ENCODE data around the gene OR2L13.
"Not testable (repeated sequence)": the region's sequence is repeated elsewhere in the genome, so short reads cannot be mapped to it uniquely, and the experiment has no call there.

OR2L13 gene, protein sequence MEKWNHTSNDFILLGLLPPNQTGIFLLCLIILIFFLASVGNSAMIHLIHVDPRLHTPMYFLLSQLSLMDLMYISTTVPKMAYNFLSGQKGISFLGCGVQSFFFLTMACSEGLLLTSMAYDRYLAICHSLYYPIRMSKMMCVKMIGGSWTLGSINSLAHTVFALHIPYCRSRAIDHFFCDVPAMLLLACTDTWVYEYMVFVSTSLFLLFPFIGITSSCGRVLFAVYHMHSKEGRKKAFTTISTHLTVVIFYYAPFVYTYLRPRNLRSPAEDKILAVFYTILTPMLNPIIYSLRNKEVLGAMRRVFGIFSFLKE

DNA sequence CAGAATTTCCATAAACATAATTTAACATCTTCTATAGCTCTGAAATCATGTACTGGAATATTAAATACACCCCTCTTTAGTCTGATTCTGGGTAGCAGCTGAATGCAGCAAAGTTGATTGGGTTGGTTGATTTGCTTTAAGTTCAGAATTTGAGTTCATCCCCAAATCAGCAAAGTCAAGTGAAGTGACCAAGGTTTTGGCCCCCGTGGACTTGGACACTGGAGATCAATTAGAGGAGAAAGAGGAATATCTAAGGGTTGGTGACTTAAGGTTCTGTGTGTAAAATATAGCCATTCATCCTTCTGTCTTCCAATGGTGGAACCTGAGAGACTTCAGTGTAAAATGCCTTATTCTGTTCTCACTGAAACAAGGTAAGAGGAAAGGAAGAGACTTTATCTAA lies at the start of gene OR2L13:
OR2L13 (plus strand) TSS at position 301 of the 400 bp plus-strand sequence. CDS start 4,192 bp downstream, outside the sequence.
- no peak for DNase-seq

DNA sequence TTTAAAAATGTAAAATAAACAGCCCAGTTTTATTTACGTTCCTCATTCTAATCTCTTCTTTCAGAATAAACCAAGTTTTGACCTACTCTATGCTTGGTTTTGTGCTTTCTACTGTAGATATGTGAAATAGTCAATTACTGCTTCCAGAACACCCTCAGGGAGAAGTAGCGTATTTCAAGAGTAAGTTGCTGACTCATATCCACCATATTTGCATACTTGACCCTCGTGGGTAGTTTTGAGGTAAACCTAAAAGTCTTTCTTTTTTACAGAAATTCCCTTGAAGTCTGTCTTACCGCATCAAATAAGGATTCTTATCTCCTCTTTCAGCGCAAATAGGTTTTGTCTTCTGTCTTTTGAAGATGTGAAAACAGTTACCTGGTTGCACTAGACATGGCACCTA lies 49.8 kb upstream of the OR2L13 start:
- no peak for DNase-seq

DNA sequence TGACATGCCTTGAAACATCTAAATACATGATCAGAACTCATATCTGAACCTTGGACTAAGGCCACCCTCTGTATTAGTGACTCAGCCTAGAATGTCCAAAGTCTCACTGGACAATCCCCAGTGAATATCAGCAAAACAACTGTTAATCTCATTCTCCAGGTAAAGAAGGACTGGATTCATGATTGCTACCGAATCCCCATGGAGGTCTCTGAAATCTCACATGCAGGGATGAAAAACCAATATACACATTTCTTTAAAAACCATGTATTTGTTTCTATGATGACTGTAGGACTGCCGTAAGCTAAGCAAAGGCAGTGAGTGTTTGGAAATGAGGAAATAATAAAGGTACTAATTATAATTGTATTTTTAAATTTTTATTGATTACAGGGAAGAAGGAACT lies 48.4 kb upstream of the OR2L13 start, which contains the start of gene OR2L3:
OR2L3 (plus strand) TSS at position 301 of the 400 bp plus-strand sequence. CDS start 13,846 bp downstream, outside the sequence.
- DNase-seq: no peak

DNA sequence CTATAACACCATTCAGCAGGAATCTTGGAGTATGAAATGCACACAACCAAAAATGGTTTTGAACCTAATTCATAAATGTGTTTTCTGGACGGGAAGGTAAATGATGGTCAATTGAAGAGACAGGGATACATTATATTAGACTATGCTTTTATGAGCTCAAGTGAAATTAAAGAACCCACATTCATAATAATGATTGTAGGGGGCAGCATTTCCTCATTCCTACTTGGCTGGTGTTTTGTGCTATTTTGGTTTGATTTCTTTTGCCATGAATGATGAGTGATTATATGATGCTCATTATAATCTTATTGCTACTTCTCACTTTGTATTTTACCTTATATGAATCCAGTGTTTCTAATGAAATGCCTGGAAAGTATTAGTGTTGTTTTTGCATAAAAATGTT lies 48.0 kb upstream of the OR2L13 start:
- DNase-seq: no peak

DNA sequence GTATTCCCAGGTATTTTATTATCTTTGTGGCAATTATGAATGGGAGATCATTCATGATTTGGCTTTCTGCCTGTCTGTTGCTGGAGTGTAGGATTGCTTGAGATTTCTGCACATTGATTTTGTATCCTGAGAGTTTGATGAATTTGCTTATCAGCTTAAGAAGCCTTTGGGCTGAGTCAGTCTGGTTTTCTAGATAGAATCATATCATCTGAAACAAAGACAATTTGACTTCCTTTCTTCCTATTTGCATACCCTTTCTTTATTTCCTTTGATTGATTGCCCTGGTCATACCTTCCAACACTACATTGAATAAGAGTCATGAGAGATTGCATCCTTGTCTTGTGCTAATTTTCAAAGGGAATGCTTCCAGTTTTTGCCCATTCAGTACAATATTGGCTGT lies 40.3 kb upstream of the OR2L13 start:
- no peak for DNase-seq

DNA sequence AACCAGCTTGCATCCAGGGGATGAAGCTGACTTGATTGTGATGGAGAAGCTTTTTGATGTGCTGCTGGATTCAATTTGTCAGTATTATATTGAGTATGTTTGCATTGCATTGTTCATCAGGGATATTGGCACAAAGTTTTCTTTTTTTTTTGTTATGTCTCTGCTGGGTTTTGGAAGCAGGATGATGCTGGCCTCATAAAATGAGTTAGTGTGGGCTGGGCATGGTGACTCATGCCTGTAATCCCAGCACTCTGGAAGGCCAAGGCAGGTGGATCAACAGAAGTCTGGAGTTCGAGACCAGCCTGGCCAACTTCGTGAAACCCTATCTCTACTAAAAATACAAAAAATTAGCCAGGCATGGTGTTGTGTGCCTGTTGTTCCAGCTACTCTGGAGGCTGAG lies 39.7 kb upstream of the OR2L13 start:
- DNase-seq: no peak

DNA sequence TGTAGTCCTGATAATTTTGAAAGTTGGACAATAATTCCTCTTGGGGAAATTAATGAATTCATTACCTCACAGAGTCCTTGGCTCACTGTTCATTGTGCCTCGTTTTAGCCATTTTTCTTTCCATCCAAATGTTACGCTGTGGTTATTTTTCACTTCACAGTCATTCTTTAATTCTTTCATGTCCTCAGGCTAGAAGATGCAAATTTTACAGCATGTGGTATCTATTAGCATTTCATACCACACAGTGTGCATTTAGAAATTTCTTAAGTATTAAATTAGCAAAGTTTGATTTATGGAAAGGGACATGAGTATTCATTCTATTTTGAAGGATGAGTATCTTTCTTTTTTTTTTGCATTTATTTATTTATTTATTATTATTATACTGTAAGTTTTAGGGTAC lies 29.9 kb upstream of the OR2L13 start:
- DNase-seq: no peak

DNA sequence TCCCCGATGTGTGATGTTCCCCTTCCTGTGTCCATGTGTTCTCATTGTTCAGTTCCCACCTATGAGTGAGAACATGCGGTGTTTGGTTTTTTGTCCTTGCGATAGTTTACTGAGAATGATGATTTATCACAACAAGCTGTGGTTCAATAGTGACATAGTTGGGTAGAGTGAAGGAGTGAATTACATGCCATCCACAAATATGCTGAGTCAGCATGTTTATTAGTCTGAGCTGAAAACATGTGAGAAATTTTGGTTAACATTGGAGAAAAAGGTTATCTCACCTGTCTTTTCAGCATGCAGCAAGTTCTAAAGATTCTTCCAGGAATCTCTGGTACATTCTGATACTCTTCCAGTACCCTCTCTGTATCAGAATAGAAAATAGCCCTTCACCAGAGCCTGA lies 29.4 kb upstream of the OR2L13 start:
- no peak for DNase-seq

DNA sequence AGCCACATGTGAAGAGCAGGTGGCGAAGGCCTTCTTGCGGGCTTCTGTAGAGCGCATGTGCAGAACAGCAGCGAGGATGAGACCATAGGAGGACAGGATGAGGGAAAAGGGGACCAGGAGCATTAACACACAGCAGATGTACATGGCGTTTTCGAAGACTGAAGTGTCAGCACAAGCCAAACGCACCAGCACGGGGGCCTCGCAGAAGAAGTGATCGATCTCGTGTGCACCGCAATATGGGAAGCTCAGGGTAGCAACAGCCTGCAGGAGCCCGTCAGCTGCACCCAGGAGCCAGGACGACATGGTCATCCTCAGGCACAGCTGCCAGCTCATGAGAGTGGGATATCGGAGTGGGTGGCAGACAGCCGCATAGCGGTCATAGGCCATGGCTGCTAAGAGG lies 11.1 kb upstream of the OR2L13 start:
- DNase-seq: not testable (repeated sequence)

DNA sequence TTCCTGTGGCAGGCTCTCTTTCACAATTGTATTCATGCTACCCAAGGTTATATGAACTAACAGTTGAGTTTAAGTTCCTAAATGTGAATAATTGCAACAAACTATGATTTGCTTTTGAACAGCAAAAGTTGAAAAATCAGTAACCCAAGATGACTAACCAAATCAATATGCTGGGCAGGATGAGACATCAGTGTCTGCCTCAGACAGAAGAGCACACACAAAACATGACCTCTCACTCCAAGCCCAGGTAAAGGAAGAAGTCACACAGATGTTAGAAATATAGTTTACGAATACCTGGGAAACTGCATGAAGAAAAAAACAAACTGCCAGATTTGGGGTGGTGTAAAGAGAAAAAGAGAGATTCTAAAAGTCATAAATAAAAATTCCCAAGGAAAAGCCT lies 3.5 kb downstream of the OR2L13 start:
- DNase-seq: no peak

DNA sequence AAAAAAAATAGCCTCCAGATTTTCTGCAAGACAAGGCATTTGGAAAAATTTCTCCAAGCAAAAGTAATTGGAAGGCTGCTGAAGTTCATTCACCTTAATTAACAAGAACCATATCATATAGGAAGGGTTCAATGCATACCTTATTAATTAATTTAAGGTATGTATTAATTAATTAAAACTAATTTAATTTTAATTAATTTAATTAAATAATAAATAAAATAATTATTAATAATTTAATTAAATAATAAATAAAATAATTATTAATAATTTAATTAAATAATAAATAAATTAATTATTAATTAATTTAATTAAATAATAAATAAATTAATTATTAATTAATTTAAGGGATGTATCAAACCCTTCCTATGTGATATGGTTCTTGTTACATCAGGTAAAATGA lies 7.9 kb downstream of the OR2L13 start:
- DNase-seq: no peak

DNA sequence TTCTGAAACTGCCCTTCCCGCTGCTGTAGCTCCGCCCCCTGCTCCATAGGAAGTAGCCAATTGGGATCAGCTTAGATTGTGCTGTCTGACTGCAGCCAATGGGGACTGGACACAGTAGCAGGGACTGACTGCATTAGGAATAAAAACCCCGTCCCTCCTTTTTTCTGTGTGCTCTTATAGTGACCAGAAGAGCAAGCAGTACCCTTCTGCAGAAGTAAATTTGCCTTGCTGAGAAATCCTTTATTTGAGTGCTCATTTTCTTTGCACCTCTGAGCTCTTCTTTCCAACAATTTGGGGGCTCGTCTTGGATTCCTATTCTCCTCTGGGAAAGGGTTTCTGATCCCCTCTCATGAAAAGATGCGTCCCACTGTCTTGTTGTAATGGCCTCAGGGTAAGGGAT lies 16.2 kb downstream of the OR2L13 start:
- no peak for DNase-seq

DNA sequence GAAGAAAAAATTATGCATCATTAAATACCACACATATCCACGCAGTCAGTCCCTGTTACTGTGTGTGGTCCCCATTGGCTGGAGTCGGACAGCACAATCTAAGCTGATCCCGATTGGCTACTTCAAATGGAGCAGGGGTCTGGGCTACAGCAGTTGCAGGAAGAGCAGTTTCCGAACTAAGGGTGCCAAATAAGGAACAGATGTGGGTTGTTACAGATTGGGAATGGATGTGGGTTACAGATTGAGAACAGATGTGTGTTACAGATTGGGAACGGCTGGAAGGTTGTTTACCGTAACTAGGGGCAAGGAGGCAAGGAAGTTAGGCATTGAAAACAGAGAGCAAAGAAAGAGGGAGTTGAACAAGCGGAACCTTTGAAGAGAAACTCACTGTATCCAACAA lies 19.9 kb downstream of the OR2L13 start:
- no peak for DNase-seq

DNA sequence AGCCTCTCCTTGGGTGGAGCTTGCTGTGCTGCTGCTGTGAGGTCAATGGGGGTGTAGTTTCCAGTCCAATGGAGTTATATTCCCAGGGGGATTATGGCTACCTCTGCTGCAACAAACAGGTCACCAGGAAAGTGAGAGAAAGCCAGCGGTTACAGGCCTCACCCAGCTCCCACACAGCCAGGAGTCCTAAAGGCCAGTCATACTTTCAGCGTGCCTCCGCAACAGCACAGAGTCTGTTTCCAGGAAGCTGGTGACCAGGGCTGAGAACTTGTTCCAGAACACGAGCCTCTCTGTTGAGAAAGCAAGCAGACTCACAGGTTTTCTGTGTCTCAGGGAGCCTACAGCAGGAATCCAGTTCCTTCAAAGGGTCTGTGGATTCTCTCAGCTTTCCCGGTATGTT lies 32.7 kb downstream of the OR2L13 start:
- DNase-seq: no peak

DNA sequence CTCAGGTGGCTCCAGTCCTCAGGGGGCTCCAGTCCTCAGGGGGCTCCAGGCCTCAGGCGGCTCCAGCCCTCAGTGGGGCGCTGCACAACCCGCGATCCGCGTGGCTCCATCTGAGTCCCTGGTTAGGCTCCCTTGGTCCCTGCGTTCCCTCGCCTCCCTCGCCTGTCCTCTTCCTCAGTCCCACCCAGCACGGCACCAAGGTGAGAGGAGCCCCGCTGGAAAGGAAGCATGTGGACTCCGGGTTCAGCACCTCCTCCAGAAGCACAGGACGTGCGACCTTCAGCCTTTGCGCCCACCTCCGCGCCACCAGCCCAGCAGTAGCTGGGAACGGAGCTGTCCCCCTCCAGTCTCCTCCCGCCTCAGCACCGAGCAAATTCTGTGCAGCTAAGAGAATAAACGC lies 41.8 kb downstream of the OR2L13 start:
- no peak for DNase-seq

DNA sequence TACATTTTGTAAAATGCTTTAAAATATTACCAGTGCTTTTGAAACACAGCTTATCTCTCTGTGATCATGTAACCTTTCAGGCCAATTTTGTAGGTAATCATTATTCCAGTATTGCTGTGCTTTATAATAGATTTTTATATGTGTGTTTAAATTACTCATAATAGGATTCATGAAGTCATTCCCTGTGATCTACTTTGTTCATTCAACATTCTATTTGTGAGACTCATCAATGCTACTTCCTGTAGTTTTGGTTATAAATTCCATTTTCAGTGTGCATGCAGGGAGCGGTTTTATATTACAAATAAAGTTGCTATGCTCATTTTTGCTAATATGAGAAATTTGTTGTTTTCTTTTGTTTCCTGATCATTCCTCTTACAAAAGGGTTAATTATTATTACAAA lies 45.9 kb downstream of the OR2L13 start:
- DNase-seq: no peak

DNA sequence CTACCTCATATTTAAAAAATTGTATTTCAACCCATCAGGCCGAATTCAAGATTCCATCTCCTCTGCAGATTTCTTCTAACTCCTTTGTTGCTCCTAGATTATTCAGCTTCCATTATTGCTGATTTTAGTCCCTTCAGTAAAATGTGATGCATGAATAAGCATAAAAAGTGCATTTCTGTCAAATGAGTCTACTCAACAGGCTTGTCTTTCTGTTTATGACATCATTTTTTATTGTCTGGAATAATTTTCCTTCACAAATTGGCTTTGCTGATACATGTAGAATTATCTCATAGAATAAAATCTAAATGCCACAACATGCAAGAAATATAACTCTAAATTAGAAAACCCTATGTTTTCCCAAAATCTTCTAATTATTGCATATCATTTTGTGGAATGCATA lies 48.3 kb downstream of the OR2L13 start:
- DNase-seq: no peak

DNA sequence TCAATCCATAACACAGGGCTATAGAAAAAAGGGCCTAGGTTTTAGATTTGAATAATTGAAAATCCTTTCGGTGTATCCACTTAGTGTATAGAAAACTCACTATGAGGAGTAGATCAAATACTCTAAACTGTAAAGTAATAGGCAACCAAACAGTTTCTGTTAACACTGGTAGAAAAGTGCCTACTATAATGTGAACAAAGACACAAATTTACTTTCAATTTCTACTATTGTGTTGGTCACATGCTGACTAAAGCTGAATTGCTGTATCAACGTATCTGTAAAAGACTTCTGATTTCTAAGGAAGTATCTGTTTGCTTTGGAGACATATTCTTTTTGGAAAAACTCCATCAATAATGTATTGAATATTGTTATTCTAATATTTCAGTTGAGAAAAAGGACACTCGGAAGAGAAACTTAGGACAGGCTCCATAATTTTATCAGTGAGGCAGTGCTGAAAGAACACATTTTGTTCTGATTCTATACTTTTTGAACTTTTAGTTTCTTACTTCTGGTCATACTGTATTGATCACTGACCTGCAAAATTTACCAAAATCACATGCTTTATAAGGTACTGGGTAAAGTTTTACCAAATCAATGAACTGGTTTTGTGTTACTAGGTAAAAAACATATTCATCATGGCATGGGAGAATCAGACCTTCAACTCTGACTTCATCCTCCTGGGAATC lies 49.7 kb downstream of the OR2L13 start, which contains the start of gene OR2M5:
OR2M5 (plus strand) TSS at position 636 of the 686 bp plus-strand sequence; CDS start at position 636, 0 bp downstream.
- no peak for DNase-seq

Data from activated effector memory CD4-positive, alpha-beta T cell treated with Interleukin-2 at 50 U/mL for 16 hours (primary cell).